HG02885 (cell line): Measurements from ENCODE around the gene NBPF11.
"Not testable (repeated sequence)": the region's sequence is repeated elsewhere in the genome, so short reads cannot be mapped to it uniquely, and the experiment has no call there.

ENCODE experiments used
- ATAC-seq: cut with Tn5 transposase; IDR thresholded peaks from one replicate; pipeline ENCODE4 v1.9.1; 2021; ENCODE audit warnings: mild to moderate bottlenecking; ENCODE audit not compliant: unreplicated experiment, poor library complexity

NBPF11 gene

DNA sequence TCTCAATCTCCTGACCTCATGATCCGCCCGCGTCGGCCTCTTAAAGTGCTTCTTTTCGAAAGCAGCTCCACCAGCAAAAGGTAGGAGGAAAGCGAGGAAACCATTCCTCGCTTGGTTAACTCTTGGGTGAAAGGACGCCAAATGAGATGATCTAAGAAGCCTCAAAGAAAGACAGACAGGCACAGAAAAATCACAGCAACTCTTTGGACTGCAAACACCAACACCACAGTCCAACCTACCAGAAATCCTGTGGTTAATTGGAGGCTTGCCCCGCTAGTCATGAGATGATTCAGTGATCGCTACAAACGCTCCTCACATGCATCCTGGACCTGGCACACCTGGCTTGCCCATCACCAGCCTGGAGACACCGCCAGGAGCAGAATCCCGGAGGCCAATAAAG lies 1.1 kb downstream of the NBPF11 start:
- ATAC-seq: not testable (repeated sequence)

DNA sequence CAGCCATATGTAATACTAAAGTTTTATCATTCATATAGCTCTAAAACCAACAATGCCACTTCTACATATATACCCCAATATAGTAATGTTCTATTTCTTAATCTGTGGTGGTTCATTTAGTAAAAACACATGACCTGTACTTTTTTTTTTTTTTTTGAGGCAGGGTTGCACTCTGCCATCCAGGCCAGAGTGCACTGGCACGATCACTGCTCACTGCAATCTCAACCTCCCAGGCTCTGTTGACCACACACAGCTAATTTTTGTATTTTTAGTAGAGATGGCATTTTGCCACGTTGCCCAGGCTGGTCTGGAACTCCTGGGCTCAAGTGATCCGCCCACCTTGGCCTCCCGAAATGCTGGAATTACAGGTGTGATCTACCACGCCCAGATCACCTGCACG lies 2.1 kb downstream of the NBPF11 start:
- ATAC-seq: not testable (repeated sequence)

DNA sequence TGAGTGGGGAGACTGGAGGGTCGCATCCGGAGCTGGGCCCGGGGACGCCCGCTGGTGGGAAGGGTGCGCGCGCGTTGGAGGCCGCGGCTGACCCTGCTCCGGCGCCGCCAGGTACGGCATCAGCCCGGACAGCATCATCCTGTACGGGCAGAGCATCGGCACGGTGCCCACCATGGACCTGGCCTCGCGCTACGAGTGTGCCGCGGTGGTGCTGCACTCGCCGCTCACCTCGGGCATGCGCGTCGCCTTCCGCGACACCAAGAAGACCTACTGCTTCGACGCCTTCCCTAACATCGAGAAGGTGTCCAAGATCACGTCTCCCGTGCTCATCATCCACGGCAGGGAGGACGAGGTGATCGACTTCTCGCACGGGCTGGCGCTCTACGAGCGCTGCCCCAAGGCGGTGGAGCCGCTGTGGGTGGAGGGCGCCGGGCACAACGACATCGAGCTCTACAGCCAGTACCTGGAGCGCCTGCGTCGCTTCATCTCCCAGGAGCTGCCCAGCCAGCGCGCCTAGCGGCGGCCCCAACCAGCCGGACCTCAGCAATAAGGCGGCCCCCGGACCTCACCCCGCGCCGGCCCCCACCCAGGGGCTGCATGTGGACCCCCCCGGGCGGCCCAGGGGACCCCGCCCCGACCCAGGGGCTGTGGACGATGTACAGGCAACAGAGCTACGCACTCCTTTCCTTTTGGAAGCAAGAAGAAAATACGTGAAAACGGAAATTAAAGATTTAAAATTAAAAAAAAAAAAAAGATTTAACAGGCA lies 2.8 kb downstream of the NBPF11 start:
- ATAC-seq: not testable (repeated sequence)

DNA sequence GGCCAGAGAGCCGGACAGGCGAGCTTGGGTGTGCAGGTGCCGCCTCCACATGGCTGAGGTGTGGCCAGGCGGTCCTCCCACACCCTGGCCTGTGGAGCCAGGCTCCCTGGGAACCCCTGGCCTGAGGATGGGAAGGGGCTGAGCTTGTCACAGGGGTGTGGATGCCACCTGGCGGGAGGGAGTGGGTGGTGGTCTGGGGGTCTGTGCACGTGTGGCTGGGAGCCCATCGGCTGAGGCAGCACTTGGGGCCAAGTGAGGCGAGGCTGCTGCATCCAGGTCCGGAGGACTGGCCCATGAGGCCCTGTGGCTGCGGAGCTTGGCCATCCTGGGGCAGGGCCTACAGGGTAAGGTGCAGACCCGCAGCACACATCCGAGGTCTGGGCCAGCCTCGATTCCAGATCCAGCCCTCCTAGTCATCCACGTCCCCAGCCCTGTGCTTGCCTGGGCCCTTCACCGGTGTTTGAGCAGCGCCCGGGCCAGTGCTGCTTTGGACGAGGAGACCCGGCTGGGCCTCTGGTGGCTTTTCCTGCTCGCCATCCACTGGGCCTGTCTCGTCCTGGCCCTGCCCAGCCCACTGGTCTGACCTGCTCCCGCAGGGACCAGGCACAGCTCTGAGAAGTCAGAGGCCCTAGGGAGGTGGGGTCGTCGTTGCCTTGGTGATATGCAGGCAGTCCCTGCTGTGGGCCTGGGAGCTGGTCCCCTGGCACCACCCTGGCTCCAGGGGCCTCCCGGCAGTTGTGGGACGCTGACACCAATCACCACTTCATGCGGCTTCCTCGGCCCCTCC lies 4.8 kb downstream of the NBPF11 start:
- not testable (repeated sequence) for ATAC-seq

DNA sequence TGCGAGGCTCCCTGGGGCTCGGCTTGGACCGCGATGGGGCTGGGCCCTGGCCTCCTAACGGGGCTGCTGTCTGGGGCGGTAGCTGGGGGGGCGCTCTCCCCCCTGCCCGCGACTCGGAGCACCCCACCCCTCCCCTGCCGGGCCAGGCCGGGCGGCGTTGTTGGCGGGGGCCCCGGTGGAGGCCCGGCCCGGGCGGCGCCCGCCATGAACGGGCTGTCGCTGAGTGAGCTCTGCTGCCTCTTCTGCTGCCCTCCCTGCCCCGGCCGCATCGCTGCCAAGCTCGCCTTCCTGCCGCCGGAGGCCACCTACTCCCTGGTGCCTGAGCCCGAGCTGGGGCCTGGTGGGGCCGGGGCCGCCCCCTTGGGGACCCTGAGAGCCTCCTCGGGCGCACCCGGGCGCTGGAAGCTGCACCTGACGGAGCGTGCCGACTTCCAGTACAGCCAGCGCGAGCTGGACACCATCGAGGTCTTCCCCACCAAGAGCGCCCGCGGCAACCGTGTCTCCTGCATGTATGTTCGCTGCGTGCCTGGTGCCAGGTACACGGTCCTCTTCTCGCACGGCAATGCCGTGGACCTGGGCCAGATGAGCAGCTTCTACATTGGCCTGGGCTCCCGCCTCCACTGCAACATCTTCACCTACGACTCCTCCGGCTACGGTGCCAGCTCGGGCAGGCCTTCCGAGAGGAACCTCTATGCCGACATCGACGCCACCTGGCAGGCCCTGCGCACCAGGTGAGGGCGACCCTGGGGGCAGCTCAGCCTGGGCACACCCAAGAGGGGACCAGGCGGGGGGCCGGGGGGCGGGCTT lies 5.7 kb downstream of the NBPF11 start:
- not testable (repeated sequence) for ATAC-seq

DNA sequence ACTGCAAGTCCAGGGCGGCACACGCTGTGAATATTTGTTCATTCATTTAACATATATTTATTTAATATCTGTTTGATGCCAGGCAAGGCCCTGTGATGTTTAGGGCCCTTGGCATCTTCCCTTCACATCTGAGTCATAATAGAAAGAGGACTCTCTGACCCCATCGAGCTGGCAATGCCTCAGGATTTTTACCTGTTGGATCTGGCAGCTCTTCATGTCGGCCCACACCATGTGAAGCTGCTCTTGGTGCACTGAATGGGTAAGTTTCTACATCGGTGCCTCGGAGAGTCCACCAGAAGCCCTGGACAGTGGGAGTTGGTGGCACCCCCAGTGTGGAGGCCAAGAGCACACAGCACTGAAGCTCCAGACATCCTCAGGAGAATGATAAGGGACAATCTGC lies 8.9 kb downstream of the NBPF11 start:
- ATAC-seq: not testable (repeated sequence)

DNA sequence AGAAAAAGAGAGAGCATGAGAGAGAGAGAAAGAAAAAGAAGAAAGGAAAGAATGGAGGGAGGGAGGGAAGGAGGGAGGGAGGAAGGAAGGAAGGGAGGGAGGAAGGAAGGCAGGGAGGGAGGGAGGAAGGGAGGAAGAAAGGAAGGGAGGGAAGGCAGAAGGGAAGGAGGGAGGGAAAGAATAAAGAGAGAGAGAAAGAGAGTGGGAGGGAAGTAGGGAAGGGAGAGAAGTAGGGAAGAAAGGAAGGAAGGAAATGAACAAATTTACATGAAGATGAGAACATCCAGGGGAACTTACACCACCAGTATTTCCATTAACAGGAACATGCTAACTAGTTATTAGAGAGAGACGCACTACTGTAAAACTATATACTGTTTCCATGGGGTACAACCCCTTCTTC lies 10.1 kb downstream of the NBPF11 start:
- ATAC-seq: not testable (repeated sequence)

DNA sequence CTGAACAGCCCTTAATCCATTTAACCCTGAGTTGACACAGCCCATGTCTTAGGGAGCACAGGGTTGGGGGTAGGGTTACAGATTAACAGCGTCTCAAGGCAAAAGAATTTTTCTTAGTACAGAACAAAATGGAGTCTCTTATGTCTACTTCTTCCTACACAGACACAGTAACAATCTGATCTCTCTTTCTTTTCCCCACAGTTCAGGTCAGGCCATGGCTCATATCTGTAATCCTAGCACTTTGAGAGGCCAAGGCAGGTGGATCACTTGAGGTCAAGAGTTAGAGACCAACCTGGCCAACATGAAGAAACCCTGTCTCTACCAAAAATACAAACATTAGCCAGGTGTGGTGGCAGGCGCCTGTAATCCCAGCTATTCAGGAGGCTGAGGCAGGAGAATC lies 13.5 kb downstream of the NBPF11 start:
- ATAC-seq: not testable (repeated sequence)

DNA sequence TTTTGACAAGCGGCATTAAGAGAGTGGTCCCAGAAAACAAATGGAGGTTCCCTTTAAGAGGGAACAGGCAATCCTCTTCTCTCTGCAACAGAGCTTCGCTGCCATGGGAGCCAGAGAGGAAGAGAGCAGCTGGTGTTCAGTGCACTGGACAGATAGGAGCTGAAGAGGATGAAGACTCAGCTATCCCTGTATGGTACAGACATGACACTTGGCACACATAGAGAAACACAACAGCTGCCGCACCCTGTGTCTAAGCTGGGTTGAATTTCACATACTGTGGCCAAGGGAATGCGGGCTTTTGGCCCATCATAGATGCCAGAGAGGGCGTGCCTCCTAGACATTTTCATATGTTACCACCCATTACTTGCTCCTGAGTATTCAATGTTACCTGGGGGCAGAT lies 29.7 kb downstream of the NBPF11 start:
- not testable (repeated sequence) for ATAC-seq

DNA sequence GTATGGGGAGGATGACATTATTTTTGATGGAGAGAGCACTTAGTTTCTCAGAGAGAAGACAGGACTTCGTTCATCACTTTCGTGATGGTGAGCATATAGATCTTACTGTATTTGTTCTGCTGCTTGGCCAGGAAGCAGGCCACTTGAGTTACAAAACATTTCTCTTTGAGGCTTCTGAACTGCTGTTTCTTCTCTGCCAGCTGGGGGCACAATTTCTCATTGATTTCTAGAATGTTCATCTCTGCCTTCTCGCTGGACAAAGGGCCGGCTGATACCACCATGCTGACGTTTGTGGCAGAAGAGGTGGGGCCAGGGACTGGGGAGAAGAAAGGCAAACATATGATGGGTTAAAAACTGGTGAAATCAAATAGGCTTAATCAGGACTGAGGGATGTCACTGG lies 31.7 kb downstream of the NBPF11 start:
- ATAC-seq: not testable (repeated sequence)

DNA sequence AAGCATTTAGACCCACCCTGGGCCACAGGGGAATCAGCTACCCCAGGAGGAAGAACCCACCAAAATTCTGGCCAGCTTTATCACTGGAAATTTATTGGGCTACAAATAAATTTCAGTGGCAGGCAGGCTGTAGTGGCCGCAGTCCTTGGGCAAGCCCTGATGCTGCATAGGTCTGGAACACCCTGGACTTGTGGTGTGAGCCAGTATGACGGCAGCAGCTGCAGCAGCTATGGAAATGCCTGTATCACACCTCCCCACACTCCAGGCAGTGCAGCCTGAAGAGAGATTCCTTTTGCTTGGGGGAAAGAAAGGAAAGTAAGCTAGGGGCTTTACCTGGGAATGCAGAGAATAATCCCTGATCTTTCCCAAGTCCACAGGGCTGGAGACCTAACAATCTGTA lies 56.3 kb downstream of the NBPF11 start:
- not testable (repeated sequence) for ATAC-seq

DNA sequence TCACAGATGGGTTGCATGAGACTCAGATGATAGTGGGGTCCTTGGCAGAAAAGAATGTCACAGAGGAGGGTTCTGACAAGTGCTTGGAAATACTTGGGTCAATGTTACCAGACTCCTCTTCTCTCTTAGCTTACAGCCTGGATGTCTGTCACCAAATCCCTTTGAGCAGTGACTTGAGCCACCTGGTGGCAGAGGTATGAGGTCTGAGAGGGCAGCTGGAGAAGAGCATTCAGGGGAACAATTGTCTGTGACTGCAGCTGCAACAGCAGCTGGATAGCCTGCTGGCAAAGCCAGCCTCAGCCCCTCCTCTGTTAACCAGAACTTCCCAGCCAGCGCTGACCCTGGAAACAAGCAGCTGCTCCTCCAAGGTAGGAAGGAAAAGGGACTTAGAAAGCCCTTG lies 65.9 kb downstream of the NBPF11 start:
- not testable (repeated sequence) for ATAC-seq

DNA sequence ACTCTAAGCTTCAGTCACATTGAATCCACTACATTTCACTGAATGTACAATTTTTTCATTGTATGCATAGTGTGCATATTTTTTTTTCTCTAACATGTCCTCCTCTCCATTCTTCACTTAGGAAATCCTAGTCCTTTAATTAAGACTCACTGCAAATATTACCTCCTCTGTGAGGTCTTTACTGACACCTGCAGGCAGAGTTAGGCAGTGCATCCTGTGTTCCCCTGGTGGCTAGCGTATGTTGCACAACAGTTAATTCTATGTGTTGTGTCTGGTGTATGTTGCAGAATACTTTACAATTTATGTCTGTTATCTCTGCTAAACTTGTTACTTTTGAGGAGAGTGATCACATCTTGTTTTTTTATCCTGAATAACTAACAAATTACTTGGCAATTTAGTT lies 70.9 kb downstream of the NBPF11 start:
- ATAC-seq: peak; percentile 59

DNA sequence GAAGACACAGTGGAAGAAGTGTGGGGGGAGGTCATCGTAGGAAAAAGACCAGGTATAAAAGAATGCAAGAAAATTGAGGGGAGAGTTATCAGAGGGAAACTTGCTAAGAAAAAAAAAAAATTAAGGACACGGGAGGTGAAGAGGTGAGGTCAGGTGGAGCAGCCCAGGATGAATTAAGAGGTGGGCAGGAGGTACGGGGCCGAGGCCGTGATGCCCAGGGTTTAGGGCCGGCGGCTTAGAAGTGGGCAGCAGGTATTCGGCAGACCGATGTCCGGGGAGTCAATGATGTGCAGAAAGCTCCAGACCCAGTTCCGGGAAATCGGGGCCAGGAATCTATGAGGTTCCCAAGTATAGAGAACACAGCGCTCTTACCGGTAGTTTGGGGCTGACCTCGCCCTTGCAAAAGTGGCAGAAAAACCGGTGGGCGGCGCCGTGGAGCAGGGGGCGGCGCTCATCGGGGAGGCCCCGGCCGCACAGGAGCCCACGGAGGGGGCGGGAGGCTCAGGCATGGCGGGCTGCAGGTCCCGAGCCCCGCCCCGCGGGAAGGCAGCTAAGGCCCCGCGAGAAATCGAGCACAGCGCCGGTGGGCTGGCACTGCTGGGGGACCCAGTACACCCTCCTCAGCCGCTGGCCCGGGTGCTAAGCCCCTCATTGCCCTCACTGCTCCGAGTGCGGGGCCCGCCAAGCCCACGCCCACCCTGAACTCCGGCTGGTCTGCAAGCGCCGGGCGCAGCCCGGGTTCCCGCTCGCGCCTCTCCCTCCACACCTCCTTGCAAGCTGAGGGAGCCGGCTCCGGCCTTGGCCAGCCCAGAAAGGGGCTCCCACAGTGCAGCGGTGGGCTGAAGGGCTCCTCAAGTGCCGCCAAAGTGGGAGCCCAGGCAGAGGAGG lies 73.2 kb downstream of the NBPF11 start:
- peak; percentile 62 for ATAC-seq

DNA sequence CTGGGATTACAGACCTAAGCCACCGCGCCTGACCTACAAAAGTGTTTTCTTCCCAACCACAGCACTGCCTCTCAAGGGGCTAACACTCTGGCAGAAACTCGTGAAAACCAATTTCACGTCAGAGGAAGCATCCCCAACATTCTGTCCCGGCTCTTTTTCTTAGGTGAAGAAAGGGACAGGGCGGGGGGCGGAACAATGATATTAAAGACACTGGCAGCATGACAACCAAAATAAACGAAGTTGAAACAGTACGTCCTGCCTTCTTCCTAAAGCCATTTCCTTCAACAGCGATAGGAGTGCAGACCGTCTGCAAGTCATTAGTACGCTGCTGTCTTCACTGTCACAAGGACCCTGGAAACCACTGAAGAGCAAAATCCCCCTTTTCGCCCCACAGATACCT lies 74.0 kb downstream of the NBPF11 start:
- ATAC-seq: not testable (repeated sequence)

DNA sequence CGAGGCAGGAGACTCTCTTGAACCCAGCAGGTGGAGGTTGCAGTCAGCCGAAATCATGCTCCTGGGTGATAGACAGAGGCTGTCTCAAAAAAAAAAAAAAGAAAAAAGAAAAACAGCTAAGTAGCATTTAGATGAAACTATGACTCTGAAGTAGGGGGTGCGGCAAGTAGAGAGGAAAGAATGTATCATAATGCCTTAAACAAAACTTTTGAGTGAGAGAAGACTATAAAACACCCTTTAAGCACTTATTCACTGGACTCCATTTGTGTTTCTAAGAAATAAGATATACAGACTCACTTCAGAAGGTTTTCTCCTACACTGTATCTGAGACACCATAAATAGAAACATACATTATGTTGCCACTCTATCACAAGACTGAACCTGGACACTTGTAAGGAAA lies 74.6 kb downstream of the NBPF11 start:
- not testable (repeated sequence) for ATAC-seq

DNA sequence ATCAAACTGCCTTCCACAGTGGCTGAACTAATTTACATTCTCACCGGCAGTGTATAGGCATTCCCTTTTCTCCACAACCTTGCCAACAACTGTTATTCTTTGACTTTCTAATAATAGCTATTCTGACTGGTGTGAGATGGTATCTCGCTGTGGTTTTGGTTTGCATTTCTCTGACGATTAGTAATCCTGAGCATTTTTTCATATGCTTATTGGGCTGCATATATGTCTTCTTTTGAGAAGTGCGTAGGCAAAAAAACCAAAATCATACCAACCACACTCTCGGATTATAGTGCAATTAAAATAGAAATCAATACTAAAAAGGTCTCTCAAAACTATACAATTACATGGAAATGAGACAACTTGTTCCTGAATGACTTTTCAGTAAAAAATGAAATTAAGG lies 78.7 kb downstream of the NBPF11 start:
- ATAC-seq: not testable (repeated sequence)

DNA sequence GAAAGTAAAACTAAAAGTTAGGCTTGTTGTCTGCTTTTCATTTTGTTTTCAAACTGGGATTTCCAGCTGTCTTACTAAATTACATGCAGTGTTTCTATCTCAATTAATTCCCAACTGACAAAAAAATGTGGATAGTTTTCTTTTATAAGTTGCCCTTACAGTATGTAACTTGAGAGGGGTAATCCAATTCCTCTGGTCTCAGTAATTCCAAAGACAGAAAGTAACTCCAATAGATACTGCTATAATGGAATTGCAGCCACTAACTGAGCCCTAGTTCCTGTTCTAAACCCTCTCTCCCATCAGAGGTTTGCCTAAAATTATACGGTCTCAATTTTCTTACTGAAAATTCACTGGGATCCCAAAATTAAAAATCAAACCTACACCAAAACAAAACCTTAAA lies 83.5 kb downstream of the NBPF11 start:
- not testable (repeated sequence) for ATAC-seq

DNA sequence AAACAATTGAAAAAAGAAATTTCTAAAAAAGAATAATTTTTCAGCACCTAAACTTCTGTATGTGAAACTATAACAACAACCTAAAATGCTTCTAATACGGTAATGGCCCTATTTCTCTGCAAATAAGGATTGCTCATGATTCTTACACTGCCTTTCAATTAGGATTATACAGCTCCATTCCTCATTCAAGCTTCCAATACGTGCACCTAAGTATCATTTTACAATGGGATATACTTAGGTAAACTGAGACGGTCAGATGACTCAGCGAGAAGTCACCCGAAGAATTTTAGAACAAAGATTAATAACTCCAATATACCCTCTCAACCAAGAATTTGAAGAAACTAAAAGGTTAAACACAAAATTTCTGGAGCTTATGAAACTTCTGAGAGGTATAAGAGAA lies 83.9 kb downstream of the NBPF11 start:
- not testable (repeated sequence) for ATAC-seq

DNA sequence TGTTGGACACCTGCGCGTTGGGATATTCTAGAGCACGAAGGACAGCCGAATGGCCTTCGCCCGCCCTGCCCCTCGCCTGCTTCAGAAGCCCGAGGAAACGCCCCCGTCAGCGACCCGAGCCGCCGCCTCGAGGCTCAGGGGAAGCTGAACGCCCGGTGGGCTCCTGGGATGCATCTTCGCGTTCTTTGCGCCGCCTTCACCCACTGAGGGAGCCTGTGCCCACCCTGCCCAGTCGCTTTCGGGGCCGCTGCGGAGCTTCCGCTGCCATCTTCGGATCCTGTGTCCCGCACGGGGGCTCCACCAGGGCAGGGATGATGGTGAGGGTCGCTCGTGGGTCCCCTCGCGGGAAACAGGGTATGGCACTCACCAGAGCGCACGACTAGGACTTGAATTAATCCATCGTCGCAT lies 91.8 kb downstream of the NBPF11 start:
- peak; percentile 13 for ATAC-seq
